Measurements from ENCODE around the gene BCORL1. TPM values are rescaled to one million over a fixed set of nuclear protein-coding genes. Genes with fewer than 3 reads are reported as not detected.

BCORL1 gene
- total RNA-seq, 4 donors from 2014 or later, result 1.7 to 4.0 (median 2.7) TPM

DNA sequence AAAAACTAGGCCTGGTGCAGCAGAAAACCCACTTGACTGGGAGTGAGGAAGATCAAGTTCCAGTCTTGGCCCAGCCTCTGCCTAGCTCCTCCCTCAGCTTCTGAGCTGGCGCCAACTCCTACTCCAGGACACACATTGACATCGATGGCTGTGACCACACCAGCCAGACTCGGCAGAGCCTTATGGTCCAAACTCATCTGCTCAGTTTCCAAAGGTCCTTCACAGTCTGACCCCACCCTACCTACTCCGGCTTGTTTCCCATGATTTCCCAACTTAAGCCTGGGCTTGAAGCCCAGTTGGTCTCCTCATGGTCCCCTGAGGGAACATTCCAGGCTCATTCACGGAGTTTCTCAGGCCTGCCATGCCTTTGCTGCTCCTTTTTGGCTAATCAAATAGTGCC is 117.7 kb downstream of the BCORL1 start:
- Histone ChIP-seq H3K4me1 (peaks cover 5 to 58% (median 29%) of the 10 kb centered on the region in 3 donors), H3K9me3 (no peaks in the 10 kb centered on the region), H3K27me3 (no peaks in the 10 kb centered on the region), H3K4me3 (no peak overlapping the region), H3K27ac (peak overlapping the region in 3 of 4 donors; percentile 34 to 60 (median 38)), H3K36me3 (no peaks in the 10 kb centered on the region)
- intact Hi-C loops (cut with DNase I), result no loop called here
- no peak for DNase-seq
- TF ChIP-seq POLR2A (IDR thresholded peaks at IDR 0.05) (no peak), CTCF (IDR thresholded peaks at IDR 0.05) (no peak)
- WGBS, 2 donors, result 18 to 56% methylated on average over 4 to 5 of the region's 5 CpGs

DNA sequence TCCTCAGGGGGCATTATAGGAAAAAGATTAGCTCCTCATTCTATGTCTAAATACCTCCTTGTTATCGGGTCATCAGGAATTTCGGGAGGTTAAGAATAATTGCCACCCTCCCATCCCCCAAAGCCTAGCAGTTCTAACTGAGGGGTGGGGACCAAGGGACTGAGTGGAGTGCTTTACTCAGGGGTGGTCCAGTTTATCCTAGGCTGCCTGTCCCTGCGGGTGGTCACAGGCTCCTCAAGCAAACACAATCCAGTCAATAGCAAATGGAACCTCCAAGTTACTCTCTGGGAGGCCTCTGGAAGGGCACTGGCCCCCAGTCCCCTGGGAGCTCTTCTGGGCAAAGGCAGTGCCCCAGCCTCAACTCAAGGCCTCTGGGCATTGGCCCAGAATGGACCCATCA is 121.2 kb downstream of the BCORL1 start:
- Histone ChIP-seq H3K27me3 (no peaks in the 10 kb centered on the region), H3K4me1 (peaks cover 4 to 74% (median 37%) of the 10 kb centered on the region in 3 donors), H3K4me3 (no peak overlapping the region), H3K36me3 (no peaks in the 10 kb centered on the region), H3K27ac (peak overlapping the region in 2 of 4 donors; percentile 13 to 38), H3K9me3 (no peaks in the 10 kb centered on the region)
- intact Hi-C loops (cut with DNase I), result no loop called here
- no peak for DNase-seq
- WGBS, 2 donors, result 59 to 82% methylated on average over 2 to 3 of the region's 3 CpGs
- TF ChIP-seq POLR2A (IDR thresholded peaks at IDR 0.05), result no peak

- peak overlapping the region in 1 of 4 donors; percentile 36 for H3K27ac ChIP-seq
- peaks cover 5 to 68% (median 31%) of the 10 kb centered on the region in 3 donors for H3K4me1 ChIP-seq
- H3K9me3 ChIP-seq, result no peaks in the 10 kb centered on the region
- intact Hi-C loops (cut with DNase I), result no loop called here
- H3K4me3 ChIP-seq, result no peak overlapping the region
- WGBS, 2 donors, result 60 to 74% methylated on average over 2 of the region's 3 CpGs
- H3K27me3 ChIP-seq, result no peaks in the 10 kb centered on the region
- no peaks in the 10 kb centered on the region for H3K36me3 ChIP-seq
- no peak for DNase-seq
- TF ChIP-seq POLR2A (IDR thresholded peaks at IDR 0.05), result no peak
- no peak for TF ChIP-seq CTCF (IDR thresholded peaks at IDR 0.05)
These were observed 122.8 kb downstream of the BCORL1 start for GRCh38 chrX:130105244-130105643.

GRCh38 chrX:130106071-130106470 is 123.6 kb downstream of the BCORL1 start:
- TF ChIP-seq POLR2A (IDR thresholded peaks at IDR 0.05), result no peak
- no peak for TF ChIP-seq CTCF (IDR thresholded peaks at IDR 0.05)
- DNase-seq, result no peak
- H3K27ac ChIP-seq, result peak overlapping the region in 2 of 4 donors; percentile 4 to 21
- H3K4me1 ChIP-seq, result peaks cover 5 to 63% (median 29%) of the 10 kb centered on the region in 3 donors
- no peaks in the 10 kb centered on the region for H3K27me3 ChIP-seq
- H3K4me3 ChIP-seq, result no peak overlapping the region
- 40 to 44% methylated on average over 3 to 9 of the region's 10 CpGs for WGBS, 2 donors
- H3K9me3 ChIP-seq, result no peaks in the 10 kb centered on the region
- intact Hi-C loops (cut with DNase I), result no loop called here
- no peaks in the 10 kb centered on the region for H3K36me3 ChIP-seq

Other genes starting within 250 kb of the BCORL1 start
- 1 to 10 TPM in 2 of 4 donors, under 1 TPM in 1, not detected in 1; 0.88 to 5.7 (median 3.6) TPM for gene XPNPEP2, start 243.7 kb upstream of the BCORL1 start, total RNA-seq
- 1 to 10 TPM; 2.5 to 9.3 (median 4.0) TPM for gene SASH3, start 202.7 kb upstream of the BCORL1 start, total RNA-seq
- 10 to 100 TPM; 11.3 to 22.3 (median 12.8) TPM for gene ZDHHC9, start 138.7 kb upstream of the BCORL1 start, total RNA-seq
- 10 to 100 TPM; 14.4 to 25.2 (median 19.5) TPM for gene UTP14A, start 76.5 kb upstream of the BCORL1 start, total RNA-seq
- gene ELF4, start 127.9 kb downstream of the BCORL1 start, total RNA-seq, result 10 to 100 TPM in 3 of 4 donors, 1 to 10 TPM in 1; 9.2 to 14.1 (median 12.5) TPM
- gene AIFM1, start 183.2 kb downstream of the BCORL1 start, total RNA-seq, result 10 to 100 TPM; 10.9 to 23.1 (median 17.0) TPM
- under 1 TPM in 1 of 4 donors, not detected in 3; 0.38 TPM for gene RAB33A, start 189.3 kb downstream of the BCORL1 start, total RNA-seq

Data from esophagus squamous epithelium (tissue), 5 donors.